OCI-LY7 (cell line): ENCODE data around the gene UCK1.

Experiments
- CTCF ChIP-seq: fragments of 200-600 bp; sonication (generic); conservative IDR thresholded peaks from 2 replicates; pipeline ENCODE4 v1.5.1; 2014; ENCODE audit warnings: mild to moderate bottlenecking, antibody characterized with exemption, low read length, moderate library complexity, mixed read lengths
- EZH2phosphoT487 ChIP-seq: fragments of 200-600 bp; sonication (generic); IDR thresholded peaks from 2 replicates; pipeline ENCODE4 v1.6.1; 2018; ENCODE audit warnings: low read depth, borderline replicate concordance, mild to moderate bottlenecking, mixed run types, antibody characterized with exemption, low read length, moderate library complexity, mixed read lengths

DNA sequence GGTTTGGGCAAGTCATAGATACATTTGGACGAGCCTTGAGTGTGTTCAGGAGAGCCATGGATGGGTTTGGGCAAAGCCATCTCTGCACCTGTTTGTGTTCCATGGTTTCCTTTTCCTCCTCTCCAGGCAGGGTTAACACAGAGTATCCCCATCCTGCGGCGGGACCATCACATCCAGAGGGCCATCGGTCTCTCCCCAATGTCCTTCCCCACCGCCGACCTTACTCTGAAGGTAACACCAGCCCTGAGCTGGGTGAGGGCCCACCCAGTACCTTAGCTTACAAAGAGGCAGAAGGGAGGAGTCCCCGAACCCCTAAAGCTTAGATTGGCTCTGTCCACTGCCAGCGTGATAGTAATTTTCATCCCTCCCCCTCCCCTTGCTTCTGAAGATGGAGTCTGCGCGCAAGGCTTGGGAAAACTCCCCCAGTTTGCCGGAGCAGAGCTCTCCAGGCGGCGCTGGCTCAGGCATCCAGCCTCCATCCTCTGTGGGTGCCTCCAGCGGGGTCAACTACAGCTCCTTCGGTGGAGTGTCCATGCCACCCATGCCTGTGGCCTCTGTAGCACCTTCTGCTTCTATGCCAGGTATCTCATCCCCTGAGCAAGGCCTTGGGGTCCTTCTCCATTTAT, 46.4 kb downstream of the UCK1 start:
- no peak for TF ChIP-seq CTCF
- TF ChIP-seq EZH2phosphoT487, result no peak
